Body of pancreas (tissue), 4 donors: Measurements from ENCODE around the gene ATP1A2.

Experiments
- CTCF ChIP-seq, 7 experiments: fragments of 450-650 bp in 4 of 7; fragments of 200-600 bp in 3 of 7; sonication (generic) in 3 of 7; IDR thresholded peaks; one replicate each; pipeline ENCODE4 v1.5.1; 2016 to 2019; ENCODE audit warnings: antibody characterized with exemption in 7 of 7
- POLR2A ChIP-seq, 3 donors: fragments of 450-650 bp; IDR thresholded peaks; one replicate each; pipeline ENCODE4 v1.6.1; 2016; ENCODE audit warnings: antibody characterized with exemption in 3 of 3, mild to moderate bottlenecking in 2 of 3

- TF ChIP-seq CTCF (IDR thresholded peaks at IDR 0.05) (no peak), POLR2A (IDR thresholded peaks at IDR 0.05) (no peak)
Observed at GRCh38 chr1:160129046-160129445, 13.5 kb downstream of the ATP1A2 start.
